Stimulated activated naive CD8-positive, alpha-beta T cell treated with anti-CD3 and anti-CD28 coated beads, Interleukin-15, Interleukin-2, amounts not matched to agents 100 U/mL and 50 U/mL, for 24 hours (primary cell): ENCODE measurements around the gene RAB12.

Source experiments
- ATAC-seq: fragments of 150-1000 bp; cut with Tn5 transposase; one replicate; pipeline ENCODE4 v1.10.0; 2021
- DNase-seq: peaks from one replicate; pipeline ENCODE4 v3.0.0; 2021

The RAB12 gene

DNA sequence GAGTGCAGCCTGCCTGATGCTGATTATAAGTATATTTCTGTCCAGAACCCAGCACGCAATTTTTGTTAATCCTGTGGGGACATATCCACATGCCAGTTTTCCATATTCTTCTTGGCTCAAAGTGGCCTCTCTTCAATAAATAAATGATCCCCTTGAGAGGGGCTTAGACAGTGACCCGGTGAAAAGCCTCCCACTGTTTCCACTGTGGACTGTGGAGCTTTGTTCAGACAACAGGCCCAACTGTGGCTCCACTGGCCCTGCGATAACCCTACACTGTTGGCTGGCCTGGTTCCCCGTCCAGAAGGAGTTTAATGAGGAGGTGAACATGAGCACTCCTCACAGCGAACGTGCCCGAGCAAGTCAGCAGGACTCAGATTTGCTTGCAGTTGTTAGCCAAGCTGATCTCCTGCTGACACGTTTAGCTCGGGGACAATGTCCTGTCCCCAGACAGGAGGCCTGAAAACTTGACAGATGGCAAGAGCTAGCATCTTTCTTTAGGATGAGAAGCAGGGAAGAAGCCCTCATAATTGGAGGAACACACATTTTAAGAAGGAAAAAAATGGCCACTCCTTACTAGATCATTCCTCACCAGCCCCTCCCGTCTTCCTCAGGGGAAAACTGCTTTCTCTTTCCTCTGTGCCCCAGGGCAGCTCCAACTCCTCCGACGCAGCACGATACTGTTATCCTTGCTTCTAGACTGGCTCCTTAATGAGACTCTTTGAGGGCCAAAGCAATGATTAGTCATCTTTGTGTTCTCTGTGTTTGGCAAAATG, 76.1 kb downstream of the RAB12 start:
- DNase-seq (no peak), ATAC-seq (no peak)

DNA sequence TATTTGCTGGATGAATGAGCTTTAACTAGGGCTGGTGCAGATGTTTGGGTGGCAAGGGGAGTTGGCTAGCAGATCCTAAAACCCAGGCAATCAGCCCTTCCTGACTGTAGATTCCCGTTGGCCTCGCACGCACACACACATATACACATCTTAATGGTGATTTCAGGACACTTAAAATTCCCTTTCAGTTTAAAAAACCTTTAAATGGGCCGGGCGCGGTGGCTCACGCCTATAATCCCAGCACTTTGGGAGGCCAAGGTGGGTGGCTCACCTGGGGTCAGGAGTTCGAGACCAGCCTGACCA, 76.6 kb downstream of the RAB12 start:
- no peak for ATAC-seq
- DNase-seq = no peak

DNA sequence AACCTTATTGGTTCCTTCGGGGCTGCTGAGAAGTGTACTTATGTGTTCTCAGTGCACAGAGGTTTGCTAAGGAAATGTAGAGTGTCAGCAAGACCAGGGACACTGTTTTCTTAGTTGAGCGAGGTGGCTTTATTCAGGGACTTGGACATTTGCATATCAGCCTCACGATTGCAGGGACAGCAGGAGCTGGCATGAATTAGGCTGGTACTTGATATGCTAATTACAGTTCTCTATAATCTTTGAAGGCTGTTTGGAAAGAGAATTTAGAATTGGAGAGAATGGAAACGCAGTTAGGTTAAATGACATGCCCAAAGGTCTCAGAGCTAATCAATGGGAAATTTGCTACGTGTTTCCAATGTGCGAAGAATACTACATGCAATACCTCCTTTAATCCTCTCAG, 77.4 kb downstream of the RAB12 start:
- DNase-seq = no peak
- no peak for ATAC-seq

DNA sequence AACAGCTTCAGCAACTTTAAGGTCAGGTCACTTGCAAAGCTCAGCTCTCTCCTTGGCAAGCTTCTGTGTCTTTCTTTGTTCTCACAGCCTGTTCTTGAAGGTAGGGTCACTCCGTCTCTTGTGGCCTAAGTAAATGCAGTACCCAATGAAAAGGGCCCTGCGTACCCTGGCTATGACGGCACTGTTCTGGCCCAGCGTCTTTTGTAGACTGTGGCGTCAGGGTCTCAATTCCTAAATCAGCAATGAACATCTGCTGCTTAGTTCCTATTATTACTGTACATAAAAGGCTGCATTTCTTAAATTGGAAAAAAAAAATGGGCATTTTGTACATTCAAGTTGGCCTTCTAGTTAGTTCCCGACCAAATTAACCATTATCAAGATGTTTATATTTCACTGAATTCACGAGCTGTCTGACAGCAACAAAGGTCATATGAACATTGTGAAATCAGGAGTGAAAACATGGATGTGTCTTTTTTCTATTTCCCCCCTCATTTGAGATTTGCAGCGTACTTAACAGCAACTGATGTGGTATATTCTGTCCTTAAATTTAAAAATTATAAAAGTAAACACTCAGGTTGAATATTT, 79.1 kb downstream of the RAB12 start:
- no peak for DNase-seq
- no peak for ATAC-seq

DNA sequence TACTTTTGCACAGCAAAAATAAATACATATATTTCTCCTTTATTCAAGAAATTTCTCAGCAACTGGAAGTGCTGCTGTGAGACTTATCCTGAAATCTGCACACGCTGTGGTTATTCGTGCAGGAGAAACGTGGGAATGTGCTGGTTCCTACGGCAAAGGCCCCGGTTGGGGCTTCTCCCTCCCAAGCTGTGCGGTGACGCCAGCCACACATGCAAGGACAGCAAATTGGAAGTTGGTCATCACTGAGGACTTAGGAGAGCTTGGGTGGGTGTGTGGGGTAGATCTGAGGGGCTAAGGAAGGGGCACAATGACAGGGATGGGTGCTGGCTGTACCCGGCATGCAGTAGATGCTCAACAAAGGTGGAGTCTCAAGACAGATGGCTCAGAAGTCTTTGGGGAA, 79.6 kb downstream of the RAB12 start:
- ATAC-seq (no peak), DNase-seq (no peak)
